GM12878 (cell line): Measurements from ENCODE around the gene CFAP92.

ENCODE experiments used
- CEBPB ChIP-seq, 2 experiments: fragments of 150-350 bp in 1 of 2; IDR thresholded peaks; 2 replicates each; pipeline ENCODE4 v1.6.1; 2012 to 2014; ENCODE audit warnings: low read depth in 2 of 2, low read length in 2 of 2, borderline replicate concordance in 1 of 2, inconsistent platforms in 1 of 2
- CTCF ChIP-seq, 3 experiments: IDR thresholded peaks in 2 of 3; conservative IDR thresholded peaks in 1 of 3; 2 replicates each; pipeline ENCODE4 v1.5.1; 2011; ENCODE audit warnings: low read depth in 3 of 3, low read length in 3 of 3, mild to moderate bottlenecking in 3 of 3, control low read depth in 2 of 3, moderate library complexity in 2 of 3, inconsistent platforms in 1 of 3, mixed read lengths in 1 of 3; ENCODE audit not compliant: control insufficient read depth in 2 of 3, insufficient read depth in 1 of 3; ENCODE audit errors: extremely low read depth in 1 of 3
- HCFC1 ChIP-seq: fragments of 150-350 bp; IDR thresholded peaks from 2 replicates; pipeline ENCODE4 v1.6.1; 2014; ENCODE audit warnings: low read length
- MEF2A ChIP-seq: IDR thresholded peaks from 2 replicates; pipeline ENCODE4 v1.6.1; 2011; ENCODE audit warnings: low read depth, mild to moderate bottlenecking, low read length, moderate library complexity; ENCODE audit not compliant: insufficient read depth
- NFXL1 ChIP-seq: fragments of 450-650 bp; IDR thresholded peaks from 2 replicates; pipeline ENCODE4 v1.6.1; 2017; ENCODE audit warnings: antibody characterized with exemption, mild to moderate bottlenecking, borderline replicate concordance
- POLR2AphosphoS5 ChIP-seq: IDR thresholded peaks from 2 replicates; pipeline ENCODE4 v1.6.1; 2011; ENCODE audit warnings: mild to moderate bottlenecking, low read length, inconsistent platforms
- REST ChIP-seq: IDR thresholded peaks from 2 replicates; pipeline ENCODE4 v1.6.1; 2012; ENCODE audit warnings: mild to moderate bottlenecking, low read depth, low read length
- SP1 ChIP-seq: IDR thresholded peaks from one replicate; pipeline ENCODE4 v1.6.1; 2011; ENCODE audit warnings: low read depth, low read length
- ZNF274 ChIP-seq: IDR thresholded peaks from one replicate; pipeline ENCODE4 v1.8.0; 2011; ENCODE audit not compliant: insufficient read length, insufficient read depth

DNA sequence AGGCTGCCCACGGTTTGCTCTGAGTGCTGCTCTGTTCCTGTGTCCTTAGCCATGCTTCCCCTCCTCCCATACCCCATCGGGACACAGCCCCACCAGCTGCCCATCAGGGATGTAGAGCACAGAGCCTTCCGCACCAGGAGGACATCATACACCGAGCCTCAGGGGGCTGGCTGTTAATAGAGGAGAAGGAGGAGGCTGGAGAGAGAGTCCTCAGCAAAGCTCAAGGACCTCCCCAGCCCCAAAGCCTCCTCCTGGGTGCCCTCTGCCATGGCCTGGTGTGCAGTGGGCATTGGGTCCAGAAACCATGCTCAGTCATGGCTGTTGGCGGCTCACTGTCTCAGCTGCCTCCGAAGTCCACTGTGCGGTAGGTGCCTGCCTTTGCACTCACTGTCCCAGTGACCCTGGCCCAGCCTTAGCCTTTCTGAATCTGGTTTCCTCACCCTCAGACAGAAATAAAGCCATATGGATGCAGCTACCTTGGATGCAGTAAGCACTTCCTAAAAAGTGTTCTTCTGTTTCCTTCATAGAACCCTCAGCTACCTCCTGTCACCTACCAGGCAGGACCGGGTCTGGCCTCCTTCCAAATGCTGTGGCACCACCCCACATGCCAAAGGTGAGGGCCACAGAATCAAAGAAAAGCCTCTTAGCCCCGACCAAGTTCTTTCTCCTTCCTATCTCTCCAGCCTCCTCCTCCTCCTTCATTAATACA, 60.5 kb downstream of the CFAP92 start:
- TF ChIP-seq CTCF (IDR thresholded peaks at IDR 0.05 in 2 of 3, conservative IDR thresholded peaks at IDR 0.05 in 1 of 3; ENCODE audit: control insufficient read depth in 2 of 3, extremely low read depth in 1 of 3, insufficient read depth in 1 of 3, low read depth in 3 of 3, low read length in 3 of 3) (no peak), ZNF274 (no peak), NFXL1 (no peak), REST (no peak), CEBPB (IDR thresholded peaks at IDR 0.05; ENCODE audit: borderline replicate concordance in 1 of 2, low read depth in 2 of 2, low read length in 2 of 2) (no peak), POLR2AphosphoS5 (no peak), HCFC1 (no peak), MEF2A (no peak), SP1 (no peak)
